Activated gamma-delta T cell (primary cell): ENCODE data around the gene KRTAP10-3.
A peak's percentile ranks its signal among the peaks of the same experiment; 100 is the strongest.

ENCODE experiments used
- DNase-seq: peaks from one replicate; lab custom pipeline; 2025; lab: John Stamatoyannopoulos, UW

KRTAP10-3 gene

GRCh38 chr21:44516342-44516741 lies 42.3 kb downstream of the KRTAP10-3 start:
- DNase-seq: no peak

GRCh38 chr21:44515359-44516165 lies 43.0 kb downstream of the KRTAP10-3 start:
- no peak for DNase-seq

GRCh38 chr21:44514746-44515358 lies 43.7 kb downstream of the KRTAP10-3 start:
- no peak for DNase-seq

- DNase-seq: no peak
These were observed 44.4 kb downstream of the KRTAP10-3 start for GRCh38 chr21:44514218-44514520.

- DNase-seq: no peak
These were observed 45.0 kb downstream of the KRTAP10-3 start for GRCh38 chr21:44513389-44514217.

GRCh38 chr21:44512496-44513388 lies 45.9 kb downstream of the KRTAP10-3 start:
- no peak for DNase-seq

GRCh38 chr21:44511938-44512275 lies 46.7 kb downstream of the KRTAP10-3 start:
- DNase-seq: no peak

GRCh38 chr21:44511219-44511937 lies 47.2 kb downstream of the KRTAP10-3 start:
- DNase-seq: no peak

- peak; percentile 67 for DNase-seq
These were observed 47.9 kb downstream of the KRTAP10-3 start for GRCh38 chr21:44510508-44511218.

- no peak for DNase-seq
These were observed 48.5 kb downstream of the KRTAP10-3 start for GRCh38 chr21:44510109-44510507.

- DNase-seq: no peak
These were observed 49.1 kb downstream of the KRTAP10-3 start for GRCh38 chr21:44509539-44509938.

- no peak for DNase-seq
These were observed 49.7 kb downstream of the KRTAP10-3 start for GRCh38 chr21:44508711-44509445.

GRCh38 chr21:44508426-44508710 lies 50.2 kb downstream of the KRTAP10-3 start:
- DNase-seq: no peak
